HG03558 (cell line): ENCODE measurements around the gene PPM1J.
"Not testable (repeated sequence)": the region's sequence is repeated elsewhere in the genome, so short reads cannot be mapped to it uniquely, and the experiment has no call there.

Experiments used
- ATAC-seq: cut with Tn5 transposase; IDR thresholded peaks from one replicate; pipeline ENCODE4 v1.9.1; 2021; ENCODE audit warnings: moderate number of reproducible peaks; ENCODE audit not compliant: unreplicated experiment; ENCODE audit errors: extremely low read depth

PPM1J gene

DNA sequence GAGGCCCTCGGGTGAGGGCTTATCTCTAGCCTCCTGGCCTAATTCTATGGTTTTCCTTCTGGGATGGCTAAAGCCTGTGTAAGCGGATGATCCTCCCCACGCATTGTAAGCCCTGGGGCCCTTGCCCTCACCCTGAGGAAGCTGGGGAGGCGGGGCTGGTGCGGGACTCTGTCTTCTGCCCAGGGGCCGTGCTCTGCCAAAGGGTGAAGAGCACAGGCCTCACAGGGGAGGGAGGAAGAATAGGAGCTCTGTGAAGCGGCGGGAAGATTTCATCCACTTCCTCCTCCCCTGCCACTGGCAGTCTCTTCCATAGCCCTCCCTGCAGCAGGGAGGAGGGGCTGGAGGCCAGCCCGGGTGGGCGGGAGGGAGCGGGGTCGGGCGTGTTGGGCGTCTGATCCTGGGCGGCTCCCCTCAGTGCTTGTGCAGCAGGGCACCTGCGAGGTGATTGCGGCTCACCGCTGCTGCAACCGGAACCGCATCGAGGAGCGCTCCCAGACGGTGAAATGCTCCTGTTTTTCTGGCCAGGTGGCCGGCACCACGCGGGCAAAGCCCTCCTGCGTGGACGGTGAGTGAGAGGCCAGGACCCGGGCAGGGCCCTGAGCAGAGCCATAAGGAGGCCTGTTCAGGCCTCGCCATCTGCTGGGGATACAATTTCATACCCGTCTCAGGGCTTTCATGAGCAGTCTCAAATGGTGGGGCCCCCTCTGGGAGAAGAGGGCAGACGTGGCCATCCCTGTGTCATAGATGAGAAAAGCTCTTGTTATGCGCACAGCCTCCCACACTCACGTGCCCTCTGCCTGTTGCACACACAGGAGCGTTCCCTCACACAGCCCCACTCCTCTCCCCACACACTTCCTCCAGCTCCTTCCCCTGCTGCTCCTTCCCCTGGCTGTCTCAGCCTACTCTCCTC, 7.7 kb upstream of the PPM1J start:
- no peak for ATAC-seq

DNA sequence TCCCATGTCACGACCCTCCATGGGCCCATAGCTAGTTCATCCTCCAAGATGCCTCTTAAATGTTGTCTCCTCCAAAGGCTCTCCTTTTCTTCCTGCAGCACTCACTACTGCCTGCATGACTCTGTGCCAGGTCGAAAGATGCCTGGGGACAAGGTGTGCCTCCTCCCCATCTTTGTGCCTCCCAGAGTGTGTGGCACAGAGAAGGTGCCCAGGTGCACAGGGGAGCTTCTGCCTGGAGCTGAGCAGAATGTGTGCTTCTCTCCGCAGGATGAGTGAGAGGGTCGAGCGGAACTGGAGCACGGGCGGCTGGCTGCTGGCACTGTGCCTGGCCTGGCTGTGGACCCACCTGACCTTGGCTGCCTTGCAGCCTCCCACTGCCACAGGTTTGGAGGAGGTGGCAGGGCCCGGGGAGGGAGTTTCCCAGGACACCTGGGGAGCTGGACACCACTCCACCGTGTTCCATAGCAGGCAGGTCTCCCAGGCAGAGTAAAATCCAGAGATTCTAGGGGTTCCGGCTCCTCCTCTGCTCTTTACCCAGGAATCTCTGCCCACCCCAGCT, 6.9 kb upstream of the PPM1J start:
- ATAC-seq, result no peak

DNA sequence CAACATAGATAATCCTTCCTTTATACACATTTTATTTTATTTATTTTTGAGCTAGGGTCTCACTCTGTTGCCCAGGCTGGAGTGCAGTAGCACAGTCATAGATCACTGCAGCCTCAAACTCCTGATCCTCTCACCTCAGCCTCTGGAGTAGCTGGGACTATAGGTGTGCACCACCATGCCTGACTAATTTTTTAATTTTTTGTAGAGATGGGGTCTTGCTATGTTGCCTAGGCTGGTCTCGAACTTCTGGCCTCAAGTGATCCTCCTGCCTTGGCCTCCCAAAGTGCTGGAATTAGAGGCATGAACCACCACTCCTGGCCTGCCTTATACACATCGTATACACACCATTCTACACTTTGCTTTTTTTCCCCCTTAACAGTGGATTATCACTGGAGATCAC, 6.2 kb upstream of the PPM1J start:
- not testable (repeated sequence) for ATAC-seq

DNA sequence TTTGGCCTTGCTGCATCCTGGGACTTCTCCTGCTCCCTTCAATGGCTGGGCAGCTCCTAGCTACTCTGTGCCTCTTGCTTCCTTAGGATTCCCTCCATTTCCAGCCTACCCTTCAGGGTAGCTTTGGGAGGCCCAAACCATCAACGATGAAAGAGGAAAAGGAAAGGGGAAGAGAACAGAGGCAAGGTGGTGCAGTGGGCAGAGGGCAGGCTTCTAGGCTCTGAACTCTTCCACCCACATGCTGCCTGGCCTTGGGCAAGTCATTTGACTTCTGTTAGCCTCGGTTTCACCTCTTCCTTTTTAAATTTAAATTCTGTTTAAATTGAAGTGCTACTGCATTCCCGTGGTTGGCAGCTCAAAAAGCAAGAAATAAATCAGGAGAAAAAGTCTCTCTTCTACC, 5.7 kb upstream of the PPM1J start:
- no peak for ATAC-seq

DNA sequence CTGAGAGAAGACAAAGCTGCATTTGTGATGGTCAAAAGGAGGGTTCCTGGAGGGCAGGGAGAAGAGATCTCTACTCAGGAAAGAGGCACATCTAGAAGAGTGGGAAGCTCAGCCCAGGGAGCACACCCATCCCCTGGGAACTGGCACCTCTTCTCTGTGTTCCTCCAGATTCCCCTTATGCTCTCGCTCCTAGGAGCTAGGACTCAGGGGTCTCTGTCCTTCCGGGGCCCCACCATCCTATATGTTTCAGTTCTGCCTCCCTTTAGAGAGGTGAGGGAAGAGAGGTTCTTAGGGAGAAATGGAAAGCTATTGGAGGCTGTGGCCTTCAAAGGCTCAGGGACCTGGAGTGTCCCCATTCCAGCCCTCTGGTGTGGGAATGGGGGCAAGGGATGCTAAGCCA, 4.6 kb upstream of the PPM1J start:
- ATAC-seq, result no peak

DNA sequence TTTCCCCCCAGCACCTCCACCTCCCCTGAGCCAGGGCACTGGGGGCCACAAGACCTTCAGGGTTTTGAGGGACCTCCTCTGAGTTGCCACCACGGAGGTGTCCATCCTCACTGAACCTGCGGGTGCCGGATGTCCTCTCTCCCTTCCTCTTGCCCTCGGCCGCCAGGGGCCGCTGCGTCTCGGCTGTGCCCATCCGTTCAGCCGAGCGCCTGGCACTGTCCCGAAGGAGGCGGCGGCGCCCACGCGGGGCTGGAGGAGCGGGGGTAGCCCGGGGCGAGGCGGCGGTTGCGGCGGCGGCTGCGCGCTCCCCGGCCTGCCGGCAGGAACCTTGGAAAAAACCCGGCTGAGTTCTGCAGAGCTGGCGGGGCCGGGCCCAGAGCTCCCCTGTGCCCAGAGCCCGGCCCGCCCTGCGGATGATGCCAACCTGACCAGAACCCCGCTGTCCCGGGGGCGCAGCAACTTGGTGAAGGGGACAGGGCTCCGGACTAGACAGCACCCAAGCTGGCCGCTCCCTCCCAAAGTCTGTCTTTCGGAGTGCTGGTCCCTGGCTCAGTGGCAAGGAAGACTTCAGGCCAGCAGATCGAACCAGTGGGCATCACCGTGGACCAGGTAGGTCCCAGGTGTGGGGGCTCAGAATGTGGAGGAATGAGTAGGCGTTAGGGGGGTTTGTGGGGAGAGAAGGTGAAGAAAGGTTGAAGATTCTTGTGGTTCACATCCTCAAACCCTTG, 3.7 kb upstream of the PPM1J start:
- ATAC-seq, result no peak

DNA sequence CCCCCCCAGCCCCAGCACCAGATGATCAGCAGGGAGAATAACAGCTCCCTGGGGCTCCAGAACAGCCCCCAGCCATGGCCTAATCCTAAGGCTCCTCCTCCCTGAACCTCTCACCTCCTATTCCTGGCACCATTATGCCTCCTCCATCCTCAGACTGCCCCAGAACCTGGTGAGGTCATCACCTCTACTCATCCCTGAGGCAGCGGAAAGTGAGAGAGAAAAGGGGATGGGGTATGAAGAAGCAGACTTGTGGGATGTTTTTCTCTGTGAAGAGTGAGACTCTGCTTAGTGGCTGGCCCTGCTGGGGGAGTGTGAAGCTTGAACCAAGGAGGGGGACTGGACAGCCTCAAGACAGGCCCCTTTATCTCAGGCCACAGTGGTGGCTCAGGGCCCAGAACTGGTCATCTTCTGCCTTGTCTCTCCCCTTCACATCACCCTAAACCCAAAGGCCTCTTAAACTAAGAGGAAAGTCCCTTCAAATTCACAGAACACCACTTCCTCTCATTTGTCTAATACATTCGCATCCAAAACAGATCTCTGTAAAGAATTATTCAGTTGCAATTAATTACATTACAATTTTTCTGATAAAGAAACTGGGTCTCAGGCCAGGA, 2.2 kb upstream of the PPM1J start:
- no peak for ATAC-seq

DNA sequence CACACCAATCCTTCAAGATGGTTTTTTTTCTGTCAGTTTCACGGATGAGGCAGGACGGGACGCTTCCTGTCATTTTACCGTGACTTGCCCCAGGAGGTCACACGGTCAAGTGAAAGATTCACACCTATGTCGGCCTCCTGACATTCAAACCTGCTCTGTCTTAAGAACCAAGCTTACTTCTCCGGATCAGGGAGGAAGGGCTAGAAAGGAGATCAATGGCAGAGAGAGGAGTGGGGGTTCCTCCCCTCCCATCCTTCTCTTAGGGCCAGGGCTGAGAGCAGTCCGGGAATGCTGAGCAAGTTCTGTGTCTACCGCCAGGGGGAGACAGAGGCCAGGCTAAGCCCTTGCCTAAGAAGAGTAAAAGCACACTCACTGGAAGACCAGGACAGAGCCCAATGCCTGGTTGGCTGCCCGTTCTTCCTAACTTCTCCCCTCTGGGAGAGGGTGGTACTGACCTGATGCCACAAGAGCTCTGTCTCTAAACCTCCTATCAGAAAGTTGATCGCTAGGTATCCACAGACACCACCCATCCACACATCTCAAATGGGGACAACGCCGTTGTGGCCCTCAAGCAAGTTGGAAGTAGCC, 1.1 kb upstream of the PPM1J start:
- ATAC-seq, result no peak

DNA sequence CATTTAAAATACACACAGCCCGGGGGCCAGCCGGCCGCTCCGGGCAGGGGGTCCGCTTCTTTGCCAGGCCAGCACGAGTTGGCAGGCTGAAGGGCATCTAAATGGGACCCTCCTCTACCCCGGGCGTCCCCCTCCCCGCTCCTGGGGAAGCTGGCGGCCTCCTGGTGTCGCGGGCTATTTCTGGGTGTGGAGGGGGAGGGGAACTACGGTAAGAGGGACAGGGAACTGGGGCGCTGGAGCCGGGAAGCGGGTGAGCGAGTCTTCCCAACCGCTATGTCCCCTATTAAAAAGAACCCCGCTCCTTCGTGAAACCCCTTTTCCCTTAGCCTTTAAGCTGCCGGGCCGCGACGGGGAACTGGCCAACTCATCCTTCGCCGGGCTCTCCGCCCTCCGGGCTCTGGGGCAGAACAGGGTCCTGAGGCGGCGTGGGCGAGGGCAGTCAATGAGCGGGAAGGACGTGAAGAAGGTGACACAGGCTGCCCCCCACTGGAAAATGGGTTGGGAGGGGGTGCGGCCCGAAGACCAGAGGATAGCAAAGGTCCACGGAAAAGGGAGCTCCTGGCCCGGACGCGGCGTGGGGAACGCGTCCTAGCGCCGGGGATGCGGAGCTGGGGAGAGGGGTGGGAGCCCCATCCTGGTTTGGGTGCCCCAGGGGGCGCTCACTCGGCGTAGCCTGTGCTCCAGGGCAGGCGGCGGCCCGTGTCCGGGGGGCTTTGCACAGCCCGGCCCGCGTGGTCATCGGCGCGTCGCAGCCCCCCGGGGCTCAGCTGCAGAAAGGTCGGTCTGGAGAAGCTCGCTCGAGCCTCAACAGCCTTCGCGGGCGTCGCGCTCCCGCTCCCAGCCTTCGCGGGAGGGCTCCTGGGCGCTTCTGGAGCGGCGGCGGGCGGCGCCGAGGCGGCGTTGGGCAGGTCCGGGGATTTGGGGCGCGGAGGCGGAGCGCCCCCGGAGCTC, 544 bp downstream of the PPM1J start:
- no peak for ATAC-seq

DNA sequence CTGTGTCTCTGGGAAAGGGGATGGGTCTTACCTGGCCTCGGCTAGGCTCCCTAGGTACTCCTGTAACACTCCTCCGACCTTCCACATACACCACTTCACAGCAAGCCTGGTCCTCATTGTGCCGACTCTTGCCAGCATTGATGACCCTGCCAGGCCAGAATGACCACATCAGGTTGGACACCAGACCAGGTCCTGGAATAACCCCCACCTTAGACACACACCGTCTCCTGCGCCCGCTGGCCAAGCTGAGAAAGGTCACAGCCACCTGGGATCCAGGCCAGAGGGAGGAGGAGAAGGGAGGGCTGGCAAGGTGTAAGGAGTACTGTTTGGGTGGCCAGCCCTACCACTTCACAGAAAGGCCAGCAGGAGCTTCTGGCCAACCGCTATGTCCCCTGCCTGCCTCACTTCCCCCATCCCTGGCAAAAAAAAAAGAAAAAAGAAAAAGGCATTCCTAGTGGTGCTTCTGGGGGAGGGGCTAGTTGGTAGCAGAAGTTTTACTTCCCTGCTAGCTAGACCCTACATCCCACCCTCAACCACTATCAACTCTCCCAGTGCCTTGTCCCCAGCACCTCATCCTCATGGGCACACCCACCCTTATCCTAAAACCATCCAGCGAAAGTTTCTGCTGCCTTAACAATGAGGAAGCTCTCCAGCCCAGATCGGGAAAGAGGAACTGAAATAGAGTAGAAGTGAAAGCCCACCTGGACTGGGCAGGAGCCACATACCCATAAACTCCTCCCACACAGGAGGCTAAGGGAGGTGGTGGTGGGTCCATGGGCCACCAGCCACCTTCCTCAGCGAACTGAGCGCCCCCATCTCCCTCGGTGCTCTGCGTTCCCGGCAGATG, 1.4 kb downstream of the PPM1J start:
- ATAC-seq, result no peak

DNA sequence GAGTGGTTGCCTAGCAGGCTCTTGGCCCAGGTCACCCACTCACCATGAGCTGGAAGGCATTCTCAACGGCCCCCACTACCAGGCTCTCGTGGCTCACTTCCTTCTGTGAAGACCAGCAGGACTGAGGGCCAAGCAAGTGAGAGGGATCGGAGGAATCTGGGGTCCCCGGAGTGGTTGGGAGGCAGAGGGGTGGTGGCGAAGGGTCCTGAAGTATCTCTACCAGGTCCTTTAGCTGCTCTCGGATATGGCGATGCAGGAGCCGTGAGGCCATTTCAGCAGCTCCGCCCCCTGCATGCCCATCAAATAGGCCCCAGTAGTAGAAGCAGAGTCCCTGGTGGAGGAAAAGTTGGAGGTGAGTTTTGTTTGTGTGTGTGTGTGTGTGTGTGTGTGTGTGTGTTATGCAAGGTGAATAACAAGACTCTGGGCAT, 2.4 kb downstream of the PPM1J start:
- no peak for ATAC-seq

DNA sequence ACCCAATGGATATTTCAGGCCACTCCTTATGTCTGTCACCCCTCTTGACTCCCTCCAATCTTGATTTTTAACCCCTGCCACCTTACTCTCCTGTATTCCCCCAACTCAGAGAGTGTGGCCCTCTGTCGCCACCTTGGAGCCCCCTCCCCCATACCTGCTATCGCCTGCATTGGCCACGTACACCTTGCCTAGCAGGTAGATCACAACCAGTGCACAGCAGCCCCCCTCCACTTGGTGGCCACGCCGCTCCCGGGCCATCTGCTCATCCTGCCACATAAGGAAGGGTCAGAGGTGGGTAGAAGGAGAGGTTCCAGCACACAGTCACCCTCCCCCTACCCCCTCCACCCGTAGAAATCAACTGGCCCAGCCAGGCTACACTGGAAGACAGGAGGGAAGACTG, 2.9 kb downstream of the PPM1J start:
- ATAC-seq, result no peak

DNA sequence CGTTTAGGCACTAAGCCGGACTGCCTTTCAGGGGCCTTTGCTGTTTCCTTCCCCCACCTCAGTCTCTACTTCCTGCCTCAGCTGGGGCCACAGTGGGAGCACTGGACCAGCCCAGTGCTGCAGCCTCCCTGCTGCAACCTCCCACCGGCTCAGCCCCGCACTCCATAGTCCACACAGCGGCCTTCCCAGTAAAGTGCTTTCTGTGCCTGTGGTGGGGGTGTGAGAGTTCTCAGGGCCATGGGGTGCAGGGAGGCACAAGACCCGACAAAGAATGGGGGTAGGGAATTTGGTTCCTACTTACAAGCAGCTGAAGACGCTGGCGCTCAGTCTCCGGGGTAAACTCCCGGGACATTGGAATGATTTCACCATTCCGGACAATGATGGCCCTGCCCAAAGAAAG, 3.5 kb downstream of the PPM1J start:
- ATAC-seq, result no peak

DNA sequence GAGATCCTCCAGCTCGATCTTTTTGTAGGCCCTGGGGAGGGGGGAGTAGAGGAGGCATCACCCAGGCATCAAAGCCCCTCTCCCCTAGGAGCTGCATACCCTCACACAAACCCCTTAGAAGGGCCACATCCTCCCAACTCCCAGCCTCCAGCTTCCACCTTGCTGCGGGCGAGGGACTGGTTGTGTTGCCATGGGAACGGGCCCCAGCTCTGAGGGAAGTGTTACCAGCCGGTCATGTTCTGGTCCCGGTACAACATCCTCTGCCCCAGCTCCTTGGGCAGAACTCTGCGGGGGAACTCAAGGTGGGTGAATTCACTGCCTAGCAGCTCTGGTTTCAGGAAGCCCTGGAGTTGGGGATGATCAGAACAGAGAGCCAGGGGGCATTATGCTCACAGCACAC, 4.1 kb downstream of the PPM1J start:
- no peak for ATAC-seq

DNA sequence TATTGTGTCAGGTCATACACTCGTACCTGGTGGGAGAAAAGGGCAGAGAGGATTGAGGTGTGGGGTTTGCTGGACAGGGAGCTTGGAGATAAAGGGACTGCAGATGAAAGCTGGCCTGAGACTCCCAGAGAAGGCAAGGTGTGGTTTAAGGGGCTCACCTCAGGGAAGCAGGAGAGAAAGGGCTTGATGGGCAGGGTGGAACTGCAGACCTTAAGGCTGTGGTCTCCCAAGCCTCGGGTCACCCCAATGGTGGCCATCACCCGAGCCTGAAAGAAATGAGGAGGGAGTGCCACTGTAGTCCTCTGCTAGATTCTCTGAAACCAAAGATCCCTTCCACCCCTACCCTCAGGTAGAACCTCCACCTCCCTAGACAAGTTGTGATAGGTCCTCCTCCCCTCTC, 4.5 kb downstream of the PPM1J start:
- no peak for ATAC-seq

DNA sequence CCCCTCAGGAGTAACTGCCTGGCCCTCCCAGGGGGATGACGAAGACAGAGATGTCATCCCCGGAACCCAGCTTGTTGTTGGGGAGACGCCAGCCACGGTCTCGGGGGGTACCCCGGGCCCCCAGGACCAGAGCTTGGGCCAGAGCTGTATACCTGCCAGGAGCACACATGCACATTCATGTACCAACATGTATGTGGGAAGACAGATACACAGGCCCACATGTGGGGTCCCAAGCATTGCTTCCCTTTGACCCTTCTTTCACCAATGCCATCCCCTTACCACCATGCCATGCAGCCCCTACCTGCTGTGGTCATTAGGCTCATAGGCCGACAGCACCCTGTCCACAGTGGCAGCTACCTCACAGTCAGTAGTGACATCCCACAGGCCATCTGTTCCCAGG, 5.0 kb downstream of the PPM1J start:
- no peak for ATAC-seq

DNA sequence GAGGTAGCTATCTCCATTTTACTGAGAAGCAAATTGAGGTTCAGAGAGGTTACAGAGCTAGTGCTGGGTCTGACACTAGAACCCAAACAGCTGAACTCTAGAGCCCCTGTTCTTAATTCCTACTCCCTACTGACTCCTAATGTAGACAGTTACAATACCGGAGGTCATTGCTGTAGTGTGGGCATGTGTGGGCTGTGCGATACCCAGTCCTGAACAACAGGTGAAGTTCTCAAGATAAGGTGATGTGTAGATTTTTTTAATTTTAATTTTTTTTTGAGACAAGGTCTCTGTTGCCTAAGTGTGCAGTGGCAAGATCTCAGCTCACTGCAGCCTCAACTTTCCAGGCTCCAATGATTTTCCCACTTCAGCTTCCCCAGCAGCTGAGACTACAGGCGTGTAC, 6.6 kb downstream of the PPM1J start:
- no peak for ATAC-seq

DNA sequence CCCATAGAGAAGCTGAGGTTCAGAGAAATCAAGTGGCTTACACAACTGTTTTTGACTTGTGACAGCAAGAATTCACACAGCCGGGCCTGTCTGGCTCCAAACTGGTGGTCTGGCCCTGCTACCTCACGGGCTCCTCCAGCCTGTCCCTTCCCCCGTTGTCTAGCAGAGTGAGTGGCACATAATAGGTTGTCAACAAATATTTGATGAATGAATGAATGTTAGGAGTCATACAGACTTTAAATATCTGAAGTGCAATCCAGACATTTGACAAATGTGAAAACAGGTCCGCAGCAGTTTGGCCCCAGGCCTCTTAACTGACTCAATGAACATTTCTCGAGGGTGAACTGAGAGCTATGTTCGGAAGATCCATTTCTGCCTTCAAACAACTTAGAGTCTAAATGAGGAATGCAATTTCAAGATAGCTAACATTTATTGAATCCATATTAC, 7.1 kb downstream of the PPM1J start:
- no peak for ATAC-seq
